Measurements from ENCODE around the gene ATG7. TPM values are rescaled to one million over a fixed set of nuclear protein-coding genes. Genes with fewer than 3 reads are reported as not detected.

Gene ATG7
- total and polyA plus RNA-seq, 10 of the 15 experiments (the other 5 are each of a cell fraction or from before 2014, with no cell fraction given): 13.5 to 49.5 (median 26.4) TPM

DNA sequence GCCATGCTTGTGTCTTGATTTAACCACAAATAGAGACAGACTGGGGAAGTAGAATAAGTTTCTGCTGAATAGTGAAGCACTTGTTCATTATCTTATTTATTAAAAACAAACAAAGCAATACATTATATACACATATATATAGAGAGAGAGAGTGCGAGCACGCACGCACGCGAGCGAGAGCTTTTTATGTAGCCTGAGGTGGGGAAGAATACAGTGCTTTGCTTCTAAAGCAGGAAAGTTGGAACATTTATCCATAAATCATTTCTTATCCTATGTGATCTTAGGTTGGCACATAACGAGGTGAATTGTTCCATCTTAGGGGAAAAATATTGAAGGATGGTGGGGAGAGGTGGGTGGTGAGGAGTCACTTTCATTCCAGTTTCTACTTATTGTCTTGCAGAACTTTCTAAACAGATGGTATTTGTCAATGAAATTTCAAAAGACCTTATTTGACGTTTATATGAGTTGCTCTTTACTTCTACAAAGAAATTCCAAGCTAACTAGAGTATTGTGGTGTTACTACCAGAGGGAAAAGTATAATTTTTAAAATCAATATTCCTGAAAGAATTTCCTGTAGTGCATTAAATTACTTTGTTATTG is 110.0 kb downstream of the ATG7 start:
- DNase-seq (ENCODE audit: low read depth, low spot score) (no peak), ATAC-seq (no peak), FAIRE-seq (no peak)
- ChIA-PET POLR2A (no interaction called here), SMC1A (ENCODE audit: uncharacterized antibody, unreplicated experiment) (interaction anchor here (2.1 to 4.0 kb wide), 2 partner anchors 9 to 268 kb away, joined by 10 to 55 read pairs; no protein-coding TSS in a partner anchor), CTCF (interaction anchor here (5.8 kb wide), 1 partner anchor 268 kb away, joined by 75 read pairs; no protein-coding TSS in a partner anchor), RAD21 (ENCODE audit: unreplicated experiment) (interaction anchor here (0.6 to 4.1 kb wide), 2 partner anchors 199 to 268 kb away, joined by 3 to 53 read pairs; no protein-coding TSS in a partner anchor)
- in situ Hi-C loops (cut with MboI) (loop anchor here (5.0 to 10.0 kb wide), 2 partner anchors 270 to 423 kb away; no protein-coding TSS in a partner anchor), intact Hi-C loops (cut with micrococcal nuclease; ENCODE audit: unreplicated experiment) (no loop called here)
- H3K79me2 ChIP-seq (ENCODE audit: control insufficient read depth, insufficient read depth, low read length): no peaks in the 10 kb centered on the region
- no peak overlapping the region for H2AFZ ChIP-seq (ENCODE audit: control insufficient read depth, low read depth, low read length)
- no peaks in the 10 kb centered on the region for H4K20me1 ChIP-seq (ENCODE audit: control insufficient read depth, insufficient read depth)
- no TSS peak for BruUV-seq (replicated peaks)
- TF ChIP-seq, protein P1, sequence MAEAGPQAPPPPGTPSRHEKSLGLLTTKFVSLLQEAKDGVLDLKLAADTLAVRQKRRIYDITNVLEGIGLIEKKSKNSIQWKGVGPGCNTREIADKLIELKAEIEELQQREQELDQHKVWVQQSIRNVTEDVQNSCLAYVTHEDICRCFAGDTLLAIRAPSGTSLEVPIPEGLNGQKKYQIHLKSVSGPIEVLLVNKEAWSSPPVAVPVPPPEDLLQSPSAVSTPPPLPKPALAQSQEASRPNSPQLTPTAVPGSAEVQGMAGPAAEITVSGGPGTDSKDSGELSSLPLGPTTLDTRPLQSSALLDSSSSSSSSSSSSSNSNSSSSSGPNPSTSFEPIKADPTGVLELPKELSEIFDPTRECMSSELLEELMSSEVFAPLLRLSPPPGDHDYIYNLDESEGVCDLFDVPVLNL (IDR thresholded peaks at IDR 0.05; ENCODE audit: low read depth, low read length): no peak
- TF ChIP-seq IRF4 (IDR thresholded peaks at IDR 0.05; ENCODE audit: low read depth, low read length) (no peak), FOS (IDR thresholded peaks at IDR 0.05; ENCODE audit: borderline replicate concordance, extremely low read depth, insufficient read length) (no peak), SIX5 (IDR thresholded peaks at IDR 0.05; ENCODE audit: low read depth, low read length, severe bottlenecking) (no peak), NFYA (IDR thresholded peaks at IDR 0.05; ENCODE audit: borderline replicate concordance, low read depth, low read length) (no peak), NR2F1 (conservative IDR thresholded peaks at IDR 0.05) (no peak), TCF3 (IDR thresholded peaks at IDR 0.05; ENCODE audit: borderline replicate concordance, insufficient read depth, low read depth, low read length) (no peak), PAX8 (IDR thresholded peaks at IDR 0.05) (no peak), ZNF217 (IDR thresholded peaks at IDR 0.05) (no peak), CHD4 (IDR thresholded peaks at IDR 0.05) (no peak), GABPA (IDR thresholded peaks at IDR 0.05; ENCODE audit: low read depth) (no peak), BHLHE40 (IDR thresholded peaks at IDR 0.05; ENCODE audit: borderline replicate concordance in 1 of 2, low read depth in 2 of 2, low read length in 1 of 2) (no peak)
- TF ChIP-seq, protein P2, sequence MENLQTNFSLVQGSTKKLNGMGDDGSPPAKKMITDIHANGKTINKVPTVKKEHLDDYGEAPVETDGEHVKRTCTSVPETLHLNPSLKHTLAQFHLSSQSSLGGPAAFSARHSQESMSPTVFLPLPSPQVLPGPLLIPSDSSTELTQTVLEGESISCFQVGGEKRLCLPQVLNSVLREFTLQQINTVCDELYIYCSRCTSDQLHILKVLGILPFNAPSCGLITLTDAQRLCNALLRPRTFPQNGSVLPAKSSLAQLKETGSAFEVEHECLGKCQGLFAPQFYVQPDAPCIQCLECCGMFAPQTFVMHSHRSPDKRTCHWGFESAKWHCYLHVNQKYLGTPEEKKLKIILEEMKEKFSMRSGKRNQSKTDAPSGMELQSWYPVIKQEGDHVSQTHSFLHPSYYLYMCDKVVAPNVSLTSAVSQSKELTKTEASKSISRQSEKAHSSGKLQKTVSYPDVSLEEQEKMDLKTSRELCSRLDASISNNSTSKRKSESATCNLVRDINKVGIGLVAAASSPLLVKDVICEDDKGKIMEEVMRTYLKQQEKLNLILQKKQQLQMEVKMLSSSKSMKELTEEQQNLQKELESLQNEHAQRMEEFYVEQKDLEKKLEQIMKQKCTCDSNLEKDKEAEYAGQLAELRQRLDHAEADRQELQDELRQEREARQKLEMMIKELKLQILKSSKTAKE (IDR thresholded peaks at IDR 0.05; ENCODE audit: low read depth, poor library complexity, severe bottlenecking): no peak
- H3K4me3 ChIP-seq: no peak overlapping the region
- no peak overlapping the region for H3K27ac ChIP-seq (ENCODE audit: control insufficient read depth, insufficient read depth)
- no peak overlapping the region for H3K9ac ChIP-seq (ENCODE audit: control insufficient read depth, insufficient read depth, low read length)
- 93% methylated on average over 8 of the region's 8 CpGs for WGBS (ENCODE audit: insufficient coverage, insufficient replicate concordance, low lambda C conversion rate, missing lambda C conversion rate)
- H3K36me3 ChIP-seq (ENCODE audit: control insufficient read depth in 2 of 2, insufficient read depth in 2 of 2, low read length in 1 of 2): no peaks in the 10 kb centered on the region
- no peak overlapping the region for H3K4me2 ChIP-seq (ENCODE audit: control insufficient read depth, insufficient read depth)
- H3K9me3 ChIP-seq (replicated peaks; ENCODE audit: control insufficient read depth, insufficient read depth, low read length): no peaks in the 10 kb centered on the region
- H3K4me1 ChIP-seq (ENCODE audit: control insufficient read depth, insufficient read depth, low read length): no peaks in the 10 kb centered on the region
- no peaks in the 10 kb centered on the region for H3K27me3 ChIP-seq (replicated peaks in 1 of 2; ENCODE audit: control insufficient read depth in 2 of 2, insufficient read depth in 2 of 2, low read length in 1 of 2)
